Activated CD4-positive, alpha-beta T cell treated with anti-CD3 and anti-CD28 coated beads, Interleukin-2, amount 50 U/mL, for 24 hours (primary cell): ENCODE results near the gene ELFN1.
A peak's percentile ranks its signal among the peaks of the same experiment; 100 is the strongest.
"Not testable (repeated sequence)": the region's sequence is repeated elsewhere in the genome, so short reads cannot be mapped to it uniquely, and the experiment has no call there.

Experiments
- DNase-seq, 2 donors: peaks; one replicate each; pipeline ENCODE4 v3.0.0-alpha.2; 2020; ENCODE audit warnings: low read depth in 1 of 2, low spot score in 1 of 2

The ELFN1 gene

DNA sequence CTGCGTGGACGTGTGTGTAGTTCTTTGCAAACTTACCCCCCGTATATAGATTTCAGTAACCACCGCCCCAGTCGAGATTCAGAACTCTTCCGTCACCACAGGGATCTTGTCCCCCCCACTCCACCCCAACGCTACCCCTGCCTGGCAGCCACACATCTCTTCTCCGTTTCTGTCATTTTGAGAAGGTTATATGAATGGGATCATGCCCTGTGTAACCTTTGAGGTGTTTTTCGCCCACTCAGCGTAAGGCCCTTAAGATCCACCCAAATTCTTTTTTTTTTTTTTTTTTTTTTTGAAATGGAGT is 83.4 kb downstream of the ELFN1 start:
- no peak for DNase-seq

DNA sequence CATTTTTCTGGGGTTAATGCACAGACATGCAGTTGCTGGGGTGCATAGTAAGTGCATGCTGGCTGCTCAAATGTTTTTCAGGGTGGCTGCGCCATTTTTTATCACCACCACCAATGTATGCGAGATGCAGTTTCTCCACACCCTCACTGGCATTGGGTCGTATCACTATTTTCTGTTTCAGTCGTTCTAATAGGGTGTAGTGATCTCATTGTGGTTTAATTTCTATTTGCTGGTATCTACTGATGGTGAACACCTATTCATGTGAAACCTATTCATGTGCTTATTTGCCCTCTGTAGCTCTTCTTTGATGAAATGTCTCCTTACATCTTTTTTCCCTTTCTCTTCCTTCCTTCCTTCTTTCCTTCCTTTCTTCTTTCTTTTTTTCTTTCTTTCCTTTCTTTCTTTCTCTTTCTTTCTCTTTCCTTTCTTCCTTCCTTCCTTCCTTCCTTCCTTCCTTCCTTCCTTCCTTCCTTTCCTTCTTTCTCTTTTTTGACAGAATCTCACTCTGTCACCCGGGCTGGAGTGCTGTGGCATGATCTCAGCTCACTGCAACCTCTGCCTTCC is 84.3 kb downstream of the ELFN1 start:
- no peak for DNase-seq

DNA sequence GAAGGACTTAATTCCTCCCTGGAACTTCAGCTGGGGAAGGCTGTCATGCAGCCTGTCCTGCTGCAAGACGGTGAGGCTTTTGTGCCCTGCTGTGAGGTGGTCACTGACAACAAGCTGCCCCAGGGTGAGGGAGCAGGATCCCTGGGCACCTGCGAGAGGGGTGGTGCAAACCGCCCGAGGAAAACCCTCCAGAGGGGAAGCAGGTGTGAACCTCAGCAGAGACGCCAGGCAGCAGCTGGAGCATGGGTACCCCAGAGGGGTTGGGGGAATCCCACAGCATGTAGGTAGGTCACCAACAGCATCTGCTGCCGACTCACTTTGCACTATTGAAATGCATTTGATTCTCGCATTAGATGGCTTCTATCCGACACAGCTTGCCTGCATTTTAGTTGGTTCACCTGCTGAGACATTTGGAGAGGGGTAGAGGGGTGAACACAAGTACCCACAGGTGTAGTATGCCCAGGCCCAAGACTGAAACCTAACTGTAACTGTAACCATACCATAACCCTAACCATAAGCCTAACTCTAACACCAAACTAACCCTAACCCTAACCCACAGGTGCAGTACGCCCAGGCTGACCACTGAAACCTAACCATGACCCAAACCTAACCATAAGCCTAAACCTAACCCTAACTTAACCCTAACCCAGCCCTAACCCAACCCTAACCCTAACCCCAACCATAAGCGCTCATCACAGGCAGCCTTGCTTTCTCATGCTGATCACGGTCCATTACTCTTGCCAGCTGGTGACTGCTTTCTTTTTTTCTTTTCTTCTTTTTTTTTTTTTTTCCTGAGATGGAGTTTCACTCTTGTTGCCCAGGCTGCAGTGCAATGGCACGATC is 85.9 kb downstream of the ELFN1 start:
- no peak for DNase-seq

DNA sequence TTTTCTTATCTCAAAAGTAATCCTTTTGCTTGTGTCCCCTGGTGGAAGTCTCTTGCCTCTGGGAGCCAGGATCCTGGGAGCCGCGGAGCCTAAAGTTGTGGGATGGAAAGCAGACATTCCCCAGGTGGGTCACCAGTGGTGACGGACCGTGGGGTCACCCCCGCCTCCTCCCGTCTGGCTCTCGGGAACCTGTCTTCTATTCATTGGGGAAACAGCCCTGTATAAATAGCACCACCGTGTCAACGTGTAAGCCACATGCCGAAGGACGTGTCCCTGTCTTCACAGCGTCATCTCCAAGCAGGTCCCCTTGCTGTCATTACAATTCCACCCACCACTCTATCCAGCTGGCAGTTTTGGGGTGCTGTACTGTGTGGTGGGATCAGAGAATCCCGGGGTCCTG is 87.5 kb downstream of the ELFN1 start:
- DNase-seq: no peak

DNA sequence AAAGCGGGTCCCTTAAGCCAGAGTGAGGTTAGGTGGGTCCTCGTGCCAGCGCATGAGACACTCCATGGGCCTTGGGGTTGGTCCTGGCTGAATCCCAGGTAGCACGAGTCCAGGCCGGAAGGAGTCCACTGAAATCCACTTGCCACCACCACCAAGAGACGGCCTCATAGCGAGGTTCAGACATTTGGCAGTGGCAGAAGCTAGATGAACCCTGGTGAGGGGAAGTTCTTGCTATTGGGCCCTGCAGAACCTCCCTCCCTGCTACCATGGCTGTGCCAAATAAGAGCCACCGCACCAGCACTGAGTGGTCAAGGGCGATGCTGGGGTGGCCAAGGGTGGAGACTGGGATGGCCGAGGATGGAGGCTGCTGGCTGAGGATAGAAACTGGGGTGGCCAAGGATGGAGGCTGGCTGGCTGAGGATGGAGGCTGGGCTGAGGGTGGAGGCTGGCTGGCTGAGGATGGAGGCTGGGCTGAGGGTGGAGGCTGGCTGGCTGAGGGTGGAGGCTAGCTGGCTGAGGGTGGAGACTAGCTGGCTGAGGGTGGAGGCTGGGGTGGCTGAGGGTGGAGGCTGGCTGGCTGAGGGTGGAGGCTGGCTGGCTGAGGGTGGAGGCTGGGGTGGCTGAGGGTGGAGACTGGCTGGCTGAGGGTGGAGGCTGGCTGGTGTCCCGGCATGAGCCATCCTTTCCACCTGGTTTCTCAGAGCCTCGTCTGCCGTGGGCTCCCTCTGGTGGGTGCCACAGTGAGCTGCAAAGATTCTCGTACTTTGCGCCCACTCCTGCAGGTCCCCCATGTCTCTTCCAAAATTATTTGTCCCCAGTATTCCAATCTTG is 88.2 kb downstream of the ELFN1 start:
- peak in 1 of 2 donors; percentile 9 for DNase-seq

DNA sequence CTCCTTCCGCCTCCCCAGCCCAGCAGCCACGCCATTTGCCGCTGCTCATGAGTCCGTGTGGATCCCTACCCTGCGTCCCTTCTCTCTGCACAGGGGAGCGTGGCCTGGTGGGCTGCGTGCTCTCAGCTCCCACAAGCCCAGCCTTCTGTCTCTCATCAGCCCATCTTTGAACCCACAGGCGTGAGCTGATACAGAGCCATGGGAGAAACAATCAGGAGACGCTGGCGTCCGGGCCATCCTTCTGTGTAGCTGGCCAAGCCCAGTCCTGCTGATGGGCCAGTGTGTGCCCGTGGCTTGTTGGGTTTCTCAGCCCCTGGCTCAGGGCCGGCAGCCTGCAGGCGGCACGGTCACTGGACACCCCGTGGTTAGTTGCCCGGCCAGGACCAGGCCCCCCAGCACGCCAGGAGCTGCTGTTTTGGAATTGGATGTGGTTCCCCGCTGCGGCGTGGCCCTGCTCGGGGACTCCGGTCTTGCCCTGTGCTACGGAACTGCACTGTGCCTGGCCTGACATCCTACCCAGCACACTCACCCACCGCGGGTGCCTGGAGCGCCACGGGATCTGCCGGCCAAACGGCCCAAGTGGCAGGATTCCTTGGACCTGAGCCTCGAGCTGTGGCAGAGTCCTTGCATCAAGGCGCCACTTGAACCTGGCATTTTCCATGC is 88.9 kb downstream of the ELFN1 start:
- DNase-seq: no peak

DNA sequence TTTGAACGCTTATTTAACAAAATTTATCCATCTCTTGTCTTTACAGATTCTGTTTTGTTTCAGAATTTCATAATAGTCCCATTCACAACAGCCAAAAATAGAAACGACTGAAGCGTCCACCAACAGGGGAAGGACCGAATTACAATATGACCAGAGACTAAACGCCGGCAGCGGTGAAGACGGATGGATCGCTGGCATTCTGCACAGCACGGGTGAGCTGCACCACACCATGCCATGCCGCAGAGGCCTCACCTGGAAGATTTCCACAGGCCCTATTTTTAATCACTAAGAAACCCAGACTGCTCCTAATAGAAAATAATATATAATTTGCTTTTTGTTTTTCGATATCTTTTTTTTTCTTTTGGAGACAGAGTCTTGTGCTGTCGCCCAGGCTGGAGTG is 91.0 kb downstream of the ELFN1 start:
- no peak for DNase-seq

DNA sequence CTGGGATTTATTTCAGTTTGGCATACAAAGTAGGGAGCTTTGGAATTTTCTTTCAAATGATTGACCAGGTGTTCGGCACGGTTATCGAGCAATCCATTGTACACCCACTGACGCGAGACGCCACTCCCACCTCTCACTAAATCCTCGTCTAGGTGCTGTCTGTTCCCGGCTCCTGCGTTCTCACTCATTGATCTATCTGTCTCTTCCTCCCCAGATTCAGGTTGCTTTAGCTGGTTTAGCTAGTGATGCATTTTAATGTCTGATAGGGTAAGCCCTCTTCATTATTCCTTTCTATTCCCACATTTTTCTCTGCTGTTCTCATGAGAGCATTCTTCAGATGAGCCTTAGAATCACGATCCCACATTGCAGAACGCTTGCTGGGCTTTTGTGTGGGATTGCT is 91.7 kb downstream of the ELFN1 start:
- DNase-seq: no peak

DNA sequence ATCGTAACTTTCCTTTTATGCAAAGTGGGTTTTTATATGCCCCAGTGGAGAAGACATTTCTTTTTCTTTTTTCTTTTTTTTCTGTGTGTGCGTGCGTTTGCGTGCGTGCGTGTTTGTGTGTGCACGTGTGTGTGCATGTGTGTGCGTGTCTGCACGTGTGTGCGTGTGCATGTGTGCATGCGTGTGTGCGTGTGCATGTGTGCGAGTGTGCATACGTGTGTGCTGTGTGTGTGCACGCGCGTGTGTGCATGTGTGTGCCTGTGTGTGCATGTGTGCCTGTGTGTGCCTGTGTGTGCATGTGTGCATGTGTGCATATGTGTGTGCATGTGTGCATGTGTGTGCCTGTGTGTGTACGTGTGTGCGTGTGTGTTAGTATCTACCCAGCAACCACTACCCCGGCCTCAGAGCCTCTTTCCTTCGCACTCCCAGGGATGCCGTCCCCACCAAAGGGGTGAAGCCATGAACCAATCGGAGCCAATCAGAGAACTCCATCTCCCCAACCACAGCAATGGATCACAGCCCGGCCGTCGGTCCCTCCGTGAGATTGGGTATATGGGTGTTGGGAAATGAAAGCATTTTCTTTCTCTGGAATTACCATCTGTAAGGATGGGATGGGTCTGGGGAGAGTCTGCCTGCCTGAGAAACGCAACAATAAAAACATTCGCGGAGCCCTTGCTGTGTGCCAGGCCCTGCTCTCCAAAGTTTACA is 92.3 kb downstream of the ELFN1 start:
- no peak for DNase-seq

DNA sequence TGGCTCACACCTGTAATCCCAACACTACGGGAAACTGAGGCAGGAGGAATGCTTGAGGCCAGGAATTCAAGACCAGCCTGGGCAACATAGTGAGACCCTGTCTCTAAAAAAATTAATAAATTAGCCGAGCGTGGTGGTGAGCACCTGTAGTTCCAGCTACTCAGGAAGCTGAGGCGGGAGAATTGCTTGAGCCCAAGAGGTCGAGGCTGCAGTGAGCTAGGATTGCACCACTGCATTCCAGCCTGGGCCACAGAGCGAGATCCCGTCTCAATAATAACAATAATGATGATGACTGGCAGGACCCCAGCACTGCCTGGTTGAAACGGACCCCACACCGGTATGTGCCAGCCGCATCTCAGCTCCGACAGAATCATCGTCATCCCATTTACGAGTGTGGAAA is 93.0 kb downstream of the ELFN1 start:
- DNase-seq: no peak

DNA sequence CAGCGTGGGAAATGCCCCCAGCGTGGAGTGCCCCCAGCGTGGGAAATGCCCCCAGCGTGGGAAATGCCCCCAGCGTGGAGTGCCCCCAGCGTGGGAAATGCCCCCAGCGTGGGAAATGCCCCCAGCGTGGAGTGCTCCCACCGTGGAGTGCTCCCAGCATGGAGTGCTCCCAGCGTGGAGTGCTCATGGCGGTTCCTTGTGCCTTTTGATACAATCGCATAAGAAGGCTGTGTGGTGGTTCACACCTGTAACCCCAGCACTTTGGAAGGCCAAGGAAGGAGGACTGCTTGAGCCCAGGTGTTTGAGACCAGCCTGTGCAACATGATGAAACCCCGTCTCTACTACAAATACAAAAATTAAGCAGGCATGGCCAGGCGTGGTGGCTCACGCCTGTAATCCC is 93.8 kb downstream of the ELFN1 start:
- DNase-seq: not testable (repeated sequence)

DNA sequence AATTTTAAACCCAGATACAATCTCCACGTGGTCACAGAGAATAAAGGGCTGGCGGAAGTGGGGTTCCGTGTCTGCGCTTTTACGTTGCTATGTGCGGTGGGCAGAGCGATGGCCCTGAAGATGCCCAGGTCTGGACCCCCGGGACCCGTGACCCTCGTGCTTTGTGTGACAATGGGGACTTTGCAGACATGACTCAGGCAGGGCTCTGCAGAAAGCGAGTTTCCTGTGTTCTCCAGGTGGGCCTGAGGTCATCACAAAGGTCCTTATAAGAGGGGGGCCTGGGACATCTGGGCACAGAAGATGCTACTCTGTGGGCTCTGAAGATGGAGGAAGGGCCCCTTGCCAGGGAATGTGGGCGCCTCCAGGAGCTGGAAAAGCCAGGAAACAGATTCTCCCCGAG is 95.3 kb downstream of the ELFN1 start:
- DNase-seq: no peak

DNA sequence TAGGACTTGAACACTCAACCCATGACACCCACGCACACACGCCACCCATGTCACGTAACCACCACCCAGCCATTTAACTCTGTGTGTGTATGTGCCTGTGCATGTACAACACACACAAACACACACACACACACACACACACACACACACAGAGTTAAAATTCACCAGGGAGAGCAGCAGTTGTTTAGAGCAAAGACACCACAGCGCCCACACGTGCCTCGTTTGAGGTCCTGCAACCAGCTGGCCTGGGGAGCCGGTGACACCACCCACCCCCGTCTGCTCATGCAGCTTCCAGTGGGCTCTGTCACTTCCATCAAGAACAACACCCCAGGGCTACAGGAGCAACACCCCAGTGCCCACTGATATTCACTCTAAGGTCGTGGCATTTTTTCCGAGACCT is 97.4 kb downstream of the ELFN1 start:
- no peak for DNase-seq

DNA sequence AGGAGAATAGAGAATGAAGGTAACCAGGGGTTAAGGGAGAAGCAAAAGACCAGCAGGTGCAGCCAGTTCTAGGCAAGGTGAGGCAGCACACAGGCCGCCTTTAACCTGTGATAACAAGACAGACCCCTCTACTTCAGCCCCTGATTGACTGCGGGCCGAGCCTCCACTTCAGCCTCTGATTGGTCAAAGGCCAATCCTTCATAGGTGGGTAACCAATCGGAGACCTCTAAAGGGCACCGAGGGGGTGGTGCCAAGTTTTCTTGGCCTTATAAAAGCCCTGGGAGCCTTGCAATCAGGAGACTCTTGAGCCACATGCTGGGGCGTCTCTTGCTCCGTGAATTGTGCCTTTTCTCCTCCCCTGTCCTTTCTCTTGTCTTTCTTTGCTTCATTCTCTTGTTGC is 98.8 kb downstream of the ELFN1 start:
- DNase-seq: no peak

DNA sequence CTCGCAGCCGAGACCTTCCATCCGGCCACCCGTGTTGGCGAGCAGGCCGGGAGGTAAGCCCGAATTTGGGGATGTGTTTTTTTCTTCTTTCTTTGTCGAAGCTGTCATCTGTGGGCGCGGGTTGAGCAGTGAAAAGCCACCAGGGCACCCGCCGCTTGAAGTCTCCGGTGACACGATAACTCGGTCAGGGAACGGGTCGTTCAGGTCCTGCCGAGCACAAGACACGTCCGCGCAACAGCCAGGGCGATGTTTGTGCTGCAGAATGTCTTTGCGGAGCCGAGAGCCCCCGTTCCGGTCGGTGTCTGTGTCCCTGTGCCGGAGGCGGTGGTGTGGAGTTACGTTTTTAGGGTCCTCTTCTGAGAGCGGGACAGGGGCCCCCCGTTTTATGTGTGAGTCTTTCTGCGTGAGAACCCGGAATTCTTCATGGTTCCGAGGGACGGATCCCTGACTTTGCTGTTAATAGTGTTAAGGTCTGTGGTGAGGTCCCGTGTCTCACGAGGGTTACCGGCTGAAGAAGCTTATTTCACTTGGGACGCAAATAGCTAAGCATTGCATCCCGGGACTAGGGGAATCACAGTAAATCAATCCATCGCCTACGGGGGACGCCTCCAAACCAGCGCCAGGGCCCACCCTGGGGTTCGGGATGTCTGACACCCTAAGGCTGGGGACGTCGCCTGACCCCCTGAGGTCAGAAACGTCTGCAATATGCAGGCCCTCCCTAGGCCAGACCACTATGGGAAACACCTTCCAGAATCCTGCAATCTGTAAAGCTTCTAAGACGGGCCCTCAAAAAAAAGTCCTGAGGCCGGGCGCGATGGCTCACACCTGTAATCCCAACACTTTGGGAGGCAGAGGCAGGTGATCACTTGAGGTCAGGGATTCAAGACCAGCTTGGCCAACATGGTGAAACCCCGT is 99.5 kb downstream of the ELFN1 start:
- DNase-seq: no peak

DNA sequence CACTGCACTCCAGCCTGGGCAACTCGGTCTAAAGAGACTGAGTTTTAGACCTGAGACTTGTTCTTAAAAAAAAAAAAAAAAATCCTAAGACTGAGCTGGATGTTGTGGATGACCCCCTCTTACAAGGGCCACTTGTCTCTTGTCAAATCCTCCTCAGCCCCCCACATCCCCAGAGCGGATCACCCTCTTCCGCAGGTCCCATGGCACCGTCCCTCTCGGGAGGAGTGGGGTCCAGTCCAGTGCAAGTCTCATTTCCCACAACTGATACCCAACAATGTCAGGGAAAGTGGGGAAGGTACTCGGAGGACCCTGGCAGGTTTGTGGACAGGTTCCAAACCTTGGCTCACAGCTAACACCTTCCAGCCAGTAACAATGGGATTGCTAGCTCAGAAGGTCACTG is 100.3 kb downstream of the ELFN1 start:
- no peak for DNase-seq

DNA sequence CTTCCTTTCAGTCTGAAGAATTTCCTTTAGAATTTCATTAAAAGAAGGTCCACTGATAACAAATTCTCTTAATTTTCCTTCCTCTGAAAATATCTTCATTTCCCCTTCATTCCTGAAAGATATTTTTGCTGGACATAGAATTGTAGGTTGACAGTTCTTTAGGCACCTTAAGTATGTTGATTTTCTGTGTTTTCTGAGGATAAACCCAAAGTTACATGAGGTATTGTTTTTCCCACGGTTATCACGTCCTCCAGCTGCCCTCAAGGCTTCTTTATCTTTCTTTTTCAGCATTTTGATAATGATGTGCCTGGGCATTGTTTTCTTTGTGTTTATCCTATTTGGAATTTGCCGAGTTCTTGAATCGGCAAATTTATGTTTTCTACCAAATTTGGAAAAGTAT is 105.3 kb downstream of the ELFN1 start:
- DNase-seq: no peak

DNA sequence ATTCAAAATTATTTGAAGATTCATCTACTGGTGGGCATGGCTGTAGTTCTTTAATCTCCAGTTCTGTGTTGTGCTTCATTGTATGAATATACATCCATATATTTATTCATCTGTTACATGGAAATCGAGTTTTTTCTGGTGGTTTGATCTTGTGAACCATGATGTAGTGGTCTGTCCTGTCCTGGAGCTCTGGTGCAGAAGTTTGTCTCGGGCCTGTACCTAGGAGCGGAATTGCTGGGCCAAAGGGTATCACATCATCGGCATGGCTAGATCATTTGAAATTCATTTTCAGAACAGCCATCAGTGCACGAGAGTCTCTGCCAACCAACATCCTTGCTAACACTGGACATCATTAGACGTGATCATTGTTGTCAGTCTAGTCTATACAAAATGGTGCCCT is 107.0 kb downstream of the ELFN1 start:
- DNase-seq: no peak

DNA sequence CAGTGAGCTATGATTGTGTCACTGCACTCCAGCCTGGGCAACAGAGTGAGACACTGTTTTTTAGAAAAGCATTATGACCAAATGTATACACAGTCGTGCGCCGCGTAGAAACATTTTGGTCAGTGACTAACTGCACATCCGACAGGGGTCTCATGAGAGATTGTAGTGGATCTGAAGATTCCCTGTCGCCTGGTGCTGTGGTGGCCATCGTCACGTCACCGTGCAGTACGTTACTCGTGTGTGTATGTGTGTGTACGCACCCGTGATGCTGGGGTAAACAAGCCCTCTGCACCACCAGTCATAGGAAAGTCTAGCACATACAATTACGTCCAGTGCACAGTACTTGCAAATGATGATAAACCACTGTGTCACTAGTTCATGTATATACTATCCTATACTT is 109.4 kb downstream of the ELFN1 start:
- no peak for DNase-seq

DNA sequence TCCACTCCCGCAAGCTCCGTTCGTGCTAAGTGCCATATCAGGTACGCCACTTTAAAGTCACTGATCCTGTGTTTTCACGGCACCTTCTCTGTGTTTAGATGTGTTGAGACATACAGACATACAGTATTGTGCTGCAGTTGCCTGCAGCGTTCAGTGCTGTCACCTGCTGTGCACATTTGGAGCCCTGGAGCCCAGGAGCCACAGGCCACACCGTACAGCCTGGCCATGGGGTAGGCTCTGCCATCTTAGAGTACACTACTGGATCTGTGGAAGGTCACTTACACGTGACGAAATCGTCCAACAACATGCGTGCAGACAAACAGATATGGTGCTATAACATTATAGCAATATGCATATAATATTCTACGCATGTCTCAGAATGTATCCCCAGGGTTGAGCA is 111.3 kb downstream of the ELFN1 start:
- DNase-seq: no peak
